H9 (cell line): Measurements from ENCODE around the gene EXOC6. TPM values are rescaled to one million over a fixed set of nuclear protein-coding genes. Genes with fewer than 3 reads are reported as not detected.

Experiments
- DNase-seq: peaks from one replicate; pipeline ENCODE4 v3.0.0-alpha.2; 2017
- H2AFZ ChIP-seq: one replicate; pipeline ENCODE4 v1.6.1; 2013; ENCODE audit warnings: mild to moderate bottlenecking, low read length, control low read depth, moderate library complexity
- H2AK5ac ChIP-seq: 2 replicates; pipeline ENCODE4 v1.6.1; 2013; ENCODE audit warnings: low read length, control low read depth, mixed read lengths; ENCODE audit not compliant: insufficient read length
- H2BK120ac ChIP-seq: one replicate; pipeline ENCODE4 v1.6.1; 2013; ENCODE audit warnings: low read depth, mild to moderate bottlenecking, low read length, control low read depth, inconsistent platforms; ENCODE audit not compliant: poor library complexity, severe bottlenecking
- H2BK12ac ChIP-seq: 2 replicates; pipeline ENCODE4 v1.6.1; 2013; ENCODE audit warnings: low read length, control low read depth, mixed read lengths, low read depth; ENCODE audit not compliant: insufficient read length
- H2BK15ac ChIP-seq: 2 replicates; pipeline ENCODE4 v1.6.1; 2013; ENCODE audit warnings: low read depth, low read length, control low read depth
- H2BK20ac ChIP-seq: one replicate; pipeline ENCODE4 v1.6.1; 2013; ENCODE audit warnings: low read depth, mild to moderate bottlenecking, low read length, control low read depth, inconsistent platforms; ENCODE audit not compliant: poor library complexity, severe bottlenecking
- H2BK5ac ChIP-seq: 2 replicates; pipeline ENCODE4 v1.6.1; 2013; ENCODE audit warnings: low read length, control low read depth, mixed read lengths; ENCODE audit not compliant: insufficient read length
- H3K14ac ChIP-seq: 2 replicates; pipeline ENCODE4 v1.6.1; 2013; ENCODE audit warnings: low read length, control low read depth; ENCODE audit not compliant: insufficient read depth
- H3K18ac ChIP-seq: 2 replicates; pipeline ENCODE4 v1.6.1; 2013; ENCODE audit warnings: low read depth, mild to moderate bottlenecking, mixed read lengths, low read length, control low read depth; ENCODE audit not compliant: insufficient read length
- H3K23ac ChIP-seq: 2 replicates; pipeline ENCODE4 v1.6.1; 2013; ENCODE audit warnings: low read length, control low read depth, mixed read lengths, low read depth; ENCODE audit not compliant: insufficient read length
- H3K23me2 ChIP-seq: 2 replicates; pipeline ENCODE4 v1.6.1; 2013; ENCODE audit warnings: low read depth, mild to moderate bottlenecking, mixed read lengths, low read length, control low read depth; ENCODE audit not compliant: insufficient read length, poor library complexity, severe bottlenecking
- H3K27ac ChIP-seq: 2 replicates; pipeline ENCODE4 v1.5.1; 2013; ENCODE audit warnings: low read length, control low read depth, mixed read lengths, low read depth; ENCODE audit not compliant: insufficient read length
- H3K27me3 ChIP-seq: 2 replicates; pipeline ENCODE4 v1.6.1; 2013; ENCODE audit warnings: low read length, control low read depth, inconsistent platforms; ENCODE audit not compliant: insufficient read depth
- H3K4ac ChIP-seq: 2 replicates; pipeline ENCODE4 v1.6.1; 2013; ENCODE audit warnings: low read depth, mild to moderate bottlenecking, control low read depth, inconsistent platforms, low read length, moderate library complexity
- H3K4me1 ChIP-seq: 2 replicates; pipeline ENCODE4 v1.6.1; 2013; ENCODE audit warnings: low read length, control low read depth, inconsistent platforms; ENCODE audit not compliant: insufficient read depth
- H3K4me2 ChIP-seq: 2 replicates; pipeline ENCODE4 v1.6.1; 2013; ENCODE audit warnings: low read length, control low read depth, mixed read lengths; ENCODE audit not compliant: insufficient read length, insufficient read depth
- H3K56ac ChIP-seq: 2 replicates; pipeline ENCODE4 v1.6.1; 2013; ENCODE audit warnings: low read depth, mild to moderate bottlenecking, mixed read lengths, low read length, control low read depth; ENCODE audit not compliant: insufficient read length
- H3K79me1 ChIP-seq: 2 replicates; pipeline ENCODE4 v1.6.1; 2013; ENCODE audit warnings: low read depth, mild to moderate bottlenecking, moderate library complexity, low read length, control low read depth, inconsistent platforms; ENCODE audit not compliant: insufficient read depth, poor library complexity, severe bottlenecking
- H3K79me2 ChIP-seq: 2 replicates; pipeline ENCODE4 v1.6.1; 2013; ENCODE audit warnings: low read length, control low read depth, inconsistent platforms; ENCODE audit not compliant: insufficient read depth
- H3K9ac ChIP-seq: 2 replicates; pipeline ENCODE4 v1.6.1; 2013; ENCODE audit warnings: low read length, control low read depth, mixed read lengths; ENCODE audit not compliant: insufficient read length; ENCODE audit errors: extremely low read depth
- H3K9me3 ChIP-seq: one replicate; pipeline ENCODE4 v1.6.1; 2013; ENCODE audit warnings: low read depth, low read length, inconsistent platforms; ENCODE audit not compliant: control insufficient read depth
- H3T11ph ChIP-seq: one replicate; pipeline ENCODE4 v1.6.1; 2013; ENCODE audit warnings: mild to moderate bottlenecking, low read length, control low read depth, inconsistent platforms
- H4K20me1 ChIP-seq: one replicate; pipeline ENCODE4 v1.6.1; 2013; ENCODE audit not compliant: control insufficient read depth, insufficient read length, insufficient read depth
- H4K5ac ChIP-seq: 2 replicates; pipeline ENCODE4 v1.6.1; 2013; ENCODE audit warnings: low read depth, mild to moderate bottlenecking, mixed read lengths, low read length, control low read depth; ENCODE audit not compliant: insufficient read length
- H4K8ac ChIP-seq: replicated peaks from 2 replicates; pipeline ENCODE4 v1.6.1; 2013; ENCODE audit warnings: low read length, control low read depth, mixed read lengths, low read depth; ENCODE audit not compliant: insufficient read length
- H4K91ac ChIP-seq: 2 replicates; pipeline ENCODE4 v1.6.1; 2013; ENCODE audit warnings: low read depth, mild to moderate bottlenecking, moderate library complexity, mixed read lengths, low read length, control low read depth; ENCODE audit not compliant: insufficient read length
- H3K27ac Mint-ChIP-seq, 3 experiments: 2 replicates in 2 of 3; 3 replicates in 1 of 3; pipeline ENCODE4 v1.8.0; 2020 to 2021; ENCODE audit warnings: mixed read lengths in 3 of 3, mild to moderate bottlenecking in 1 of 3, moderate library complexity in 1 of 3
- H3K27me3 Mint-ChIP-seq: 2 replicates; pipeline ENCODE4 v1.8.0; 2021; ENCODE audit warnings: low read depth, mild to moderate bottlenecking, moderate library complexity, mixed read lengths
- H3K36me3 Mint-ChIP-seq, 3 experiments: 2 replicates in 2 of 3; 3 replicates in 1 of 3; pipeline ENCODE4 v1.8.0; 2020 to 2021; ENCODE audit warnings: low read depth in 3 of 3, mixed read lengths in 3 of 3; ENCODE audit not compliant: insufficient read depth in 1 of 3
- H3K4me1 Mint-ChIP-seq, 2 experiments: 2 replicates each; pipeline ENCODE4 v1.8.0; 2020; ENCODE audit warnings: mixed read lengths in 2 of 2
- H3K4me3 Mint-ChIP-seq, 2 experiments: 2 replicates in 1 of 2; 3 replicates in 1 of 2; pipeline ENCODE4 v1.8.0; 2020 to 2021; ENCODE audit warnings: mild to moderate bottlenecking in 2 of 2, mixed read lengths in 2 of 2, moderate library complexity in 1 of 2
- H3K9me3 Mint-ChIP-seq, 2 experiments: 2 replicates in 1 of 2; 3 replicates in 1 of 2; pipeline ENCODE4 v1.8.0; 2020; ENCODE audit warnings: mild to moderate bottlenecking in 2 of 2, mixed read lengths in 2 of 2, moderate library complexity in 1 of 2
- CTCF ChIP-seq: fragments of 200-600 bp; sonication (generic); conservative IDR thresholded peaks from 3 replicates; pipeline ENCODE4 v1.8.0; 2021; ENCODE audit warnings: antibody characterized with exemption, mild to moderate bottlenecking
- WGBS: extraction: QIAGEN DNeasy Blood & Tissue Kit; methylation state at CpG from one replicate; pipeline ENCODE4 v1.1.7; 2013; ENCODE audit warnings: missing lambda C conversion rate, low lambda C conversion rate, mixed read lengths; ENCODE audit not compliant: insufficient read length; ENCODE audit errors: extremely low coverage; 5-methylcytosine and 5-hydroxymethylcytosine counted together
- total RNA-seq: library from RNA; stranded (reverse); gene quantifications from 2 replicates; pipeline ENCODE4 v1.2.1, GENCODE V29; 2021

EXOC6 gene
- total RNA-seq, 1 experiment from 2014 or later, result 9.0 TPM

- TF ChIP-seq CTCF, result no peak
- no peaks in the 10 kb centered on the region for H3K9me3 ChIP-seq
- no peak overlapping the region for H3K23ac ChIP-seq
- H4K20me1 ChIP-seq, result no peaks in the 10 kb centered on the region
- no peak overlapping the region for H2AK5ac ChIP-seq
- H2AFZ ChIP-seq, result no peak overlapping the region
- no peaks in the 10 kb centered on the region for H3K79me2 ChIP-seq
- no CpG with 5 or more reads among the region's 1 CpG for WGBS
- Mint-ChIP-seq H3K27ac (no peak overlapping the region), H3K9me3 (no peaks in the 10 kb centered on the region), H3K36me3 (no peaks in the 10 kb centered on the region), H3K4me3 (no peak overlapping the region), H3K27me3 (no peaks in the 10 kb centered on the region), H3K4me1 (peaks cover 33 to 40% of the 10 kb centered on the region in 2 experiments)
- H3K4me2 ChIP-seq, result no peak overlapping the region
- no peak overlapping the region for H3K9ac ChIP-seq
- H4K8ac ChIP-seq, result no peak overlapping the region
- no peak overlapping the region for H3T11ph ChIP-seq
- no peak overlapping the region for H2BK12ac ChIP-seq
- no peak overlapping the region for H2BK15ac ChIP-seq
- no peaks in the 10 kb centered on the region for H3K23me2 ChIP-seq
- no peak overlapping the region for H2BK20ac ChIP-seq
- H3K79me1 ChIP-seq, result no peaks in the 10 kb centered on the region
- H3K4me1 ChIP-seq, result no peaks in the 10 kb centered on the region
- H3K27ac ChIP-seq, result no peak overlapping the region
- H2BK5ac ChIP-seq, result no peak overlapping the region
- H4K5ac ChIP-seq, result no peak overlapping the region
- H3K56ac ChIP-seq, result no peak overlapping the region
- no peak overlapping the region for H3K18ac ChIP-seq
- no peaks in the 10 kb centered on the region for H3K27me3 ChIP-seq
- H2BK120ac ChIP-seq, result no peak overlapping the region
- no peak overlapping the region for H4K91ac ChIP-seq
- no peak for DNase-seq
- H3K4ac ChIP-seq, result no peak overlapping the region
- H3K14ac ChIP-seq, result no peak overlapping the region
Measured at GRCh38 chr10:93034426-93034825, 186.1 kb downstream of the EXOC6 start.
